HEK293T (cell line): ENCODE measurements around the gene FKBP2.

ENCODE experiments used
- CTCF ChIA-PET: fragments of 350-600 bp; formaldehyde crosslinking; extraction: SDS; loops from one replicate; lab custom pipeline; 2021; ENCODE audit warnings: antibody characterized with exemption, inconsistent platforms; lab: Yijun Ruan, JAX
- POLR2A ChIA-PET: fragments of 350-600 bp; formaldehyde crosslinking; extraction: SDS; loops from one replicate; lab custom pipeline; 2020; ENCODE audit warnings: antibody characterized with exemption, inconsistent platforms; lab: Yijun Ruan, JAX
- DNase-seq: peaks from one replicate; pipeline ENCODE4 v3.0.0; 2012; ENCODE audit warnings: mixed read lengths; ENCODE audit errors: extremely low spot score
- ARNT ChIP-seq: fragments of 450-650 bp; IDR thresholded peaks from 2 replicates; pipeline ENCODE4 v1.6.1; 2017; ENCODE audit warnings: mild to moderate bottlenecking
- BHLHE40 ChIP-seq: fragments of 450-650 bp; IDR thresholded peaks from 2 replicates; pipeline ENCODE4 v1.6.1; 2016; ENCODE audit warnings: mild to moderate bottlenecking, moderate library complexity, borderline replicate concordance
- CTBP1 ChIP-seq: fragments of 450-650 bp; IDR thresholded peaks from 2 replicates; pipeline ENCODE4 v1.6.1; 2016; ENCODE audit warnings: borderline replicate concordance
- ELF4 ChIP-seq: fragments of 450-650 bp; IDR thresholded peaks from 2 replicates; pipeline ENCODE4 v1.6.1; 2017; ENCODE audit warnings: antibody characterized with exemption
- FOXA1 ChIP-seq: fragments of 450-650 bp; IDR thresholded peaks from 2 replicates; pipeline ENCODE4 v1.6.1; 2016; ENCODE audit warnings: mild to moderate bottlenecking
- FOXK2 ChIP-seq: fragments of 450-650 bp; IDR thresholded peaks from 2 replicates; pipeline ENCODE4 v1.6.1; 2016; ENCODE audit warnings: mild to moderate bottlenecking
- FOXM1 ChIP-seq: fragments of 450-650 bp; IDR thresholded peaks from 2 replicates; pipeline ENCODE4 v1.6.1; 2017; ENCODE audit warnings: mild to moderate bottlenecking, borderline replicate concordance
- HDGF ChIP-seq: fragments of 450-650 bp; IDR thresholded peaks from 2 replicates; pipeline ENCODE4 v1.6.1; 2017; ENCODE audit warnings: antibody characterized with exemption, borderline replicate concordance
- L3MBTL2 ChIP-seq: fragments of 450-650 bp; conservative IDR thresholded peaks from 2 replicates; pipeline ENCODE4 v1.6.1; 2016; ENCODE audit warnings: mild to moderate bottlenecking
- LEF1 ChIP-seq: fragments of 450-650 bp; IDR thresholded peaks from 2 replicates; pipeline ENCODE4 v1.6.1; 2017; ENCODE audit warnings: mild to moderate bottlenecking, borderline replicate concordance
- NFRKB ChIP-seq: fragments of 450-650 bp; IDR thresholded peaks from 2 replicates; pipeline ENCODE4 v1.6.1; 2016; ENCODE audit warnings: mild to moderate bottlenecking, moderate library complexity
- PKNOX1 ChIP-seq: fragments of 450-650 bp; IDR thresholded peaks from 2 replicates; pipeline ENCODE4 v1.6.1; 2016
- SP1 ChIP-seq: fragments of 450-650 bp; IDR thresholded peaks from 2 replicates; pipeline ENCODE4 v1.6.1; 2017
- SUZ12 ChIP-seq: fragments of 450-650 bp; IDR thresholded peaks from 2 replicates; pipeline ENCODE4 v1.6.1; 2016; ENCODE audit warnings: mild to moderate bottlenecking
- TARDBP ChIP-seq: fragments of 450-650 bp; IDR thresholded peaks from 2 replicates; pipeline ENCODE4 v1.6.1; 2016
- ZNF384 ChIP-seq: fragments of 450-650 bp; IDR thresholded peaks from 2 replicates; pipeline ENCODE4 v1.6.1; 2016

The FKBP2 gene

DNA sequence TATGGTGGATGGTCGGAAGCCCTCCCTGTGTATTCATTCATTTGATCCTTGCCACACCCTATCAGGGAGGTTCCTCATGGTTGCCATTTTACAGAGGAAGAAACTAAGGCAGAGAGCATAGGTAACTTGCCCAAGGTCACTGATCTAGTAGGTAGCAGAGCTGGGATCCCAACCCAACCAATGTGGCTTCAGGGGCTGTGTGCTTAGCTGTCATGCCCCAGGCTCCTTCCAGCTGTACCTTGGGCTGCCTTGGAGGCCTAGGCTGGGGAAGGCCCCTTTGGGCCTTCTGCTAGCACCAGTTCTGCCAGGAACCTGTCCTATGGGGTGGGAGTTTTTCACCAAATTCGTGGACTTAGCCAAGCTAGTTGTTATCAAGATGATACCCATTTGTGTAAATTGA is 34.9 kb downstream of the FKBP2 start:
- CTCF ChIA-PET = interaction anchor here (0.6 to 1.1 kb wide), 4 partner anchors 25 to 350 kb away, joined by 3 to 8 read pairs (median 4); no protein-coding TSS in a partner anchor
- POLR2A ChIA-PET = interaction anchor here (0.8 to 1.6 kb wide), 4 partner anchors 11 to 74 kb away, joined by 3 to 4 read pairs (median 3); partner anchors contain the start of genes PRDX5 and TRMT112
- no peak for DNase-seq
- TF ChIP-seq SUZ12 = no peak
- no peak for TF ChIP-seq SP1
- TF ChIP-seq NFRKB = no peak
- no peak for TF ChIP-seq ARNT
- no peak for TF ChIP-seq ELF4
- no peak for TF ChIP-seq ZNF384
- TF ChIP-seq FOXA1 = no peak
- no peak for TF ChIP-seq L3MBTL2
- TF ChIP-seq FOXM1 = no peak
- TF ChIP-seq LEF1 = no peak
- TF ChIP-seq FOXK2 = no peak
- TF ChIP-seq BHLHE40 = no peak

GRCh38 chr11:64276653-64277431 is 35.9 kb downstream of the FKBP2 start:
- POLR2A ChIA-PET = interaction anchor here (1.1 to 1.6 kb wide), 3 partner anchors 10 to 41 kb away, joined by 3 to 4 read pairs (median 3); partner anchors contain the start of genes PRDX5 and TRMT112
- CTCF ChIA-PET = interaction anchor here (0.6 to 1.1 kb wide), 2 partner anchors 24 to 349 kb away, joined by 3 to 8 read pairs; no protein-coding TSS in a partner anchor
- DNase-seq = no peak
- TF ChIP-seq CTBP1 = no peak
- no peak for TF ChIP-seq ZNF384
- TF ChIP-seq LEF1 = no peak
- no peak for TF ChIP-seq SUZ12
- TF ChIP-seq TARDBP = no peak
- no peak for TF ChIP-seq ELF4
- TF ChIP-seq ARNT = no peak
- no peak for TF ChIP-seq L3MBTL2
- TF ChIP-seq FOXK2 = no peak
- TF ChIP-seq SP1 = no peak
- no peak for TF ChIP-seq FOXA1
- TF ChIP-seq FOXM1 = no peak
- no peak for TF ChIP-seq HDGF
- TF ChIP-seq BHLHE40 = no peak
- no peak for TF ChIP-seq PKNOX1
- no peak for TF ChIP-seq NFRKB

GRCh38 chr11:64278576-64279190 is 37.8 kb downstream of the FKBP2 start:
- ChIA-PET CTCF (no interaction called here), POLR2A (no interaction called here)
- DNase-seq = no peak
- TF ChIP-seq CTBP1 (no peak), HDGF (no peak), LEF1 (no peak), SUZ12 (no peak), BHLHE40 (no peak), NFRKB (no peak), TARDBP (no peak), L3MBTL2 (no peak), ELF4 (no peak)

GRCh38 chr11:64281957-64282770 is 41.3 kb downstream of the FKBP2 start:
- ChIA-PET POLR2A (interaction anchor here (8.5 kb wide), 1 partner anchor 11 kb away, joined by 81 read pairs; no protein-coding TSS in a partner anchor), CTCF (no interaction called here)
- no peak for DNase-seq
- no peak for TF ChIP-seq NFRKB

DNA sequence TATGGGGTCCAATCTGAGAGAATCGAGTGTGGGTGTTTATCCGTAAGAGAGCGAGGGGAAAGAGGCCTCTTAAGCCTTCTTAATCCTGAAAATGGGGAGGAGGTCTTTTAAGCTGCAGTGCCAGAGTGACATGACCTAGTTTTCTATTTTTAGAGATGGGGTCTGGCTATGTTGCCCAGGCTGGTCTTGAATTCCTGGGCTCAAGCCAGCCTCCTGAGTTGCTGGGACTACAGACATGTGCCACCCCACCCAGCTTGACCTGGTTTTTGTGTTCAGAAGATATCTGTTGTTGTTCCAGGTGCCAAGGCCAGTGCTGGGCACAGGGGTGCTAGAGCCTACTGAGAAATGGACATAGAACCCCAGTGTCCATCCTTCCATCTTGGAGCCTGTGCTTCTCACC is 42.2 kb downstream of the FKBP2 start:
- ChIA-PET POLR2A (interaction anchor here (1.3 to 8.5 kb wide), 4 partner anchors 12 to 40 kb away, joined by 3 to 81 read pairs (median 6); partner anchors contain the start of genes PRDX5 and TRMT112), CTCF (interaction anchor here (1.1 kb wide), 1 partner anchor 12 kb away, joined by 12 read pairs; no protein-coding TSS in a partner anchor)
- TF ChIP-seq NFRKB (no peak), FOXK2 (no peak), CTBP1 (no peak), ELF4 (no peak), FOXM1 (no peak), ARNT (no peak), SUZ12 (no peak), PKNOX1 (no peak), SP1 (no peak), L3MBTL2 (no peak), FOXA1 (no peak), ZNF384 (no peak), LEF1 (no peak), BHLHE40 (no peak), HDGF (no peak), TARDBP (no peak)

More for the DNA sequence above, 42.2 kb downstream of the FKBP2 start:
- DNase-seq = no peak
